HK-2 (cell line): ENCODE results near the gene PPP1R13L.

Source experiments
- DNase-seq: peaks from one replicate; pipeline ENCODE4 v3.0.0-alpha.2; 2018; ENCODE audit not compliant: unreplicated experiment

PPP1R13L gene

DNA sequence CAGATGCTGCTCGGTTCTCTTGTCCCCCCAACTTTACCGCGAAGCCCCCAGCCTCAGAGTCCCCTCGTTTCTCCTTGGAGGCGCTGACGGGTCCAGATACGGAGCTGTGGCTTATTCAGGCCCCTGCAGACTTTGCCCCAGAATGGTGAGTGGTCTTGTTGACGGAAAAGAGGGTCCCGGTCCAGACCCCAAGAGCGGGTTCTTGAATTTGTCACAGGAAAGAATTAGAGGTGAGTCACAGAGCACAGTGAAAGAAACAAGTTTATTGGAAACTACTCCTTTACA is 2.2 kb upstream of the PPP1R13L start:
- no peak for DNase-seq

DNA sequence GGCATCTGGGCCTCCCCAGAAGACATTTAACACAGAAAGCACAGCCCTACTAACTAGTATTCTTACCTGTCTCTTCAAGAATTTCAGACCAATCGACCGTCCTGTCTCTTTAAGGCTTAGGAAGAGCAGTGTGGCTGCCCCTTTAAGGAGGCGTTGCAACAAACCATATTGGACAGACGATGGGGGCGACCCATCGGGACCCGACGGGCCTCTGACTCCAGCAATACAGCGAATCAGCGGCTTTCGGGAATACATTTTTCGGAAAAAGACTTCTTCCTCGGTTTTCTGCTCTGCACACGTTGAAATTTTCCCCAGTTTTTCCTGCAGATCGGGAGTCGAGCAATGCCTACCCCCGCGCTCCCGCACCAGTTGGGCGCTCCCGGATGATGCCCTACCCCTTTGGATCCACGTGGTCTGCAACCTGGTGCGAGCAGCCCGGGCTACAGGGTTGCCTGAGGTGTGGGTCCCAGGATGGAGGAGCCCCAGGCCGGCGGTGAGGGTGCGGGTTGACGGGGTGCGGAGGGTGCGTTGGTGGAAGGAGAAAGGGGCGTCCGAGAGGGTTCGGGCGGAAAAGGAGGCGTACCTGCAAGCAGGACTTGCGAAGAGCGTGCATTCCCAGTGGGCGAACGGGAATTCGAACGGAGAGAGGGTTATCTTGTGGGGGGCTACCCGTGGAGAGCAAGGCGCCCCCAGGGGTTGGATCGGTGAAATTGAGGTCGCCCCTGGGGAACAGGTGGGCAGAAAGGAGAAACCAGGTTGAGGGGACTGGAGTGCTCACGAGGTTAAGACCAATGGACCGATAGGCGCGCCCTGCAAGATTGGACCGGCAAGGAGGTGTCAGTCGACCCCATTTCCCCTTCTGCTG is 1.6 kb upstream of the PPP1R13L start, which contains the start of gene POLR1G:
Gene POLR1G (plus strand): TSS at position 419 of the 865 bp plus-strand sequence. CDS start 53 bp downstream, at position 472.
- DNase-seq, result peak; percentile 83

DNA sequence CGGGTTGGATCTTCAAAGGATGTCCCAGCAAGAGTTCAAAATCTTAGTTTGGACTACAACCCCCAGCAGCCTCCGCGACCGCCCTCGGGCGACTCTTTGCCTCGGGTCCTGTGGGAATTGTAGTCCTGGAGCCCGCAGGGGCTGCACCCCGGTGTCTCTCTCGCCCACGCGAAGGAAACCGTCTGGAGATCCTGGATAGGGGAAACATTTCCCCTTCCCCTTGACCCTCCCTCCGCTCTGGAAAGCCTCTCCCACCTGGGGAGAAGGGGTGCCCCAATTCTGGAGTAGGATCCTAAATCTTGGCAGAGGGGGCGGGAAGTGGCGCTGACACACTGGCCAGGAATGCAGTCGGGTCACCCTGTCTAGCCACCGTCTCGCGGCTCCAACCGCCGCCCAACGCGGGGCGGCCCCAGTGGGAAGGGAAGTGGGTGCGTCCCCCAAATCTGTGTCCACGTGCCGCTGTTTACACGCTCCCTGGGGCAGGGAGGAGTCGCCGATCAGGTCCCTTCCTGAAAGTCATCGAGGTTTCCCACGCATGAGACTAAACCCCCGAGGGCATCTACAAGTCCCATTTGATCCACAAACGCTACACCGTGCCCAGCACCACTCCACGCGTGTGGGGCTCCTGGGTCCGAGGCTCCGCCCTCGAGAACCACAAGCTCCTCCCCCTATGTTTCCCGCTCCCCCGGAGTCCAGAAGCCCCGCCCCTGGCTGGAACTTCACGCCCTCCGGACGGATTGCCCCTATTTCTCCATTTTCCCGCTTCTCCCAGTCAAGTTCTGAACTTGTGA is 761 bp upstream of the PPP1R13L start:
- peak; percentile 91 for DNase-seq

DNA sequence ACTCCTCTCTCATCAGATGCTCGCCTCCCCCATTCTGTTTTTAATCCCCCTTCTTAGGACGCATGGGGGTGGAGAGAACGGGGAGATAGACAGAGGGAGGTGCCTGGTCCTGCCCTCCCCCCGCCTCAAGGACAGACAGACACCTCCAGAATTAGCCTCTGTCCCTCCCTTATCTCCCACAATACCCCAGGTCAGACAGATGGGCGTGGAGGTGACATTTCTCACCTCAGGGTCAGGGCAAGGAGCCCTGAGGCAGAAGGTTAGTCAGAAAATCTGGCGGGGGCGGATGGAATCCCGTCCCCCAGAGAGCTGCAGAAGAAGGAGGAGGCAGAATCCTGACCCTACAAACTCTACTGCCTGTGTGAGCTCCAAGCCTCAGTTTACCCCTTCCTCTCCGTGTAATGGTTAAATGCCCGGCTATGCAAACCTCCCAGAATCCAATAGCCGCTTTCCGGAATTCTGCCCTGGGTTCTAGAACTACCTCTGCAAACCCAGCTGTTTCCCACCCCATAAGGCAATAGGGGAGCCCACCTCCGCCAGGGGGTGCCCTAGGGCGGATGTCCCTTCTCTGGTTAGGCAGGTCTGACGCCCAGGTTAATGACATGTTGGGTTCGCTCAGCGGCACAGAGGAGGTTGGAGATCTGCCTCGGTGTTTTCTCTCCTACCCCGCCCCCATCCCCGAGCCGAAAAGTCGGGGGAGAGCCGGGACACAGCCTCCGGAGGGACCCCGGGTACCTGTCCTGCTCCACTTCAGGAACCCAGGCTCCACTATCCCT is 900 bp downstream of the PPP1R13L start:
- DNase-seq, result peak; percentile 77

DNA sequence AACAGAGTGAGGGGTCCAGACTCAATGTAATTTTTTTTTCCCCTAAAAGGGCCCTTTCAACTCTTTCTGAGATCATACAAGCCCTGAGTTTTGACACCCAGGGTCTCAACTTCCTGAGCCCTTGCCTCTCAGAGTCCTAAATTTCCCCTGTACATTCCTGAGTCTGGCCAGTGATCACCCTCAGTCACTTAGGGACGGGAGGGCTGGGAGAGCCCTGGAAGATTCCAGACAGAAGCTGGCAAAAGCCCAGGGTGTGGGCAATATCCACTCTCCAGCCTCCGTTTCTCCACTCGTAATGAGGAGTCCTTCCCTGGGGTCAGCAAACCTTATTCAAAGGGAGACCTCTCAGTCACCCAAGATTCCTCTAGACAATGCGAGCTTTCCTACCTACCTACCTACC is 1.6 kb downstream of the PPP1R13L start:
- DNase-seq, result no peak

DNA sequence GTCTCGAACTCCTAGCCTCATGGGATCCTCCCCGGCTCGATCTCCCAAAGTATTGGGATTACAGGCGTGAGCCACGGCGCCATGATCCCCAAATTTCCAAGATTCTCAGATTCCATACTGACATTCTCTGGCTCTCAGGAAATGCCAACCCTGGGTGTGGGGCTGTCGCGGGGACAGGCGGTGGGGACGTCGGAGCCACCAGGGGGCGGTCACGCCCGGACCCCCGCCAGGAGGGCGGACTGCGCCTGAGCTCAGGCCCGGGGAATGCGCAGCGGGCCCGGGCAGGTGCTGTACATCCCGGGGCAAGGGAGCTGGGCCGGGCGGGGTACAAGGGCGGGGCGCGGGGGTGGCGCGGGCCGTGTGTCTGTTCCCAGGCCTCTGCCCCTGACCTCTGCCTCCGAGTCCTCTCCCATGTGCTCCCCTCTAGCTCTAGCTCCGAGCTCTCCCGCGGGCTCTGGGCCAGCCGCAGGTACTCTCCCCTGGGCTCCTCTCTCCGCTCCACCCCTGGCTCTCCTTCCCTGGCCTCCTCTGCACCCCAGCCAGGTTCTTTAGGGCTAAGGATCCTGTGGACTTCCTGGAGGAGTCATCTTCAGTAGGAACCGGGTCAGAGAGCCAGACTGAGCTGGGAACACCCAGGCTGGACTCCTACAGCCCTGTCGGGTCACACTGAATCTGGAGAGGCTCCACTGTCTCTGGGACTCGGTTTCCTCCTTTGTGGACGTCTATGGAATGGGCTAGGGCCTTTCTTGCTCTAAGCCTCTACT is 2.4 kb downstream of the PPP1R13L start:
- no peak for DNase-seq

DNA sequence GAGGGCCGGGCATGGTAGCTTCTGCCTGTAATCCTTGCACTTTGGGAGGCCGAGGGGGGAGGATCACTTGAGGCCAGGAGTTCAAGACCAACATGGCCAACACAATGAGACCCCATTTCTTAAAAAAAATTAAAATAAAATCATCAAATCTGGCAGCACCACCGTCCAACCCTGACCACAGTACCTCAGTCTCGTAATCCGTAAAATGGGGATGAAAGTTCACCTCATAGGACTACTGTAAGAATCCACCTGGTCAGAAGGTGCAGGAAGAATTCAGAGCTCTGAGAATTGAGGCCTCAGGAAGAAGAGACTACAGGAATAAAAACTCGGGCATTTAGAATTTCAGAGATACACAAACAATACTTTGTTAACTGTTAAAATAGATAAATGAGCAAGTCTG is 3.1 kb downstream of the PPP1R13L start:
- DNase-seq, result no peak

DNA sequence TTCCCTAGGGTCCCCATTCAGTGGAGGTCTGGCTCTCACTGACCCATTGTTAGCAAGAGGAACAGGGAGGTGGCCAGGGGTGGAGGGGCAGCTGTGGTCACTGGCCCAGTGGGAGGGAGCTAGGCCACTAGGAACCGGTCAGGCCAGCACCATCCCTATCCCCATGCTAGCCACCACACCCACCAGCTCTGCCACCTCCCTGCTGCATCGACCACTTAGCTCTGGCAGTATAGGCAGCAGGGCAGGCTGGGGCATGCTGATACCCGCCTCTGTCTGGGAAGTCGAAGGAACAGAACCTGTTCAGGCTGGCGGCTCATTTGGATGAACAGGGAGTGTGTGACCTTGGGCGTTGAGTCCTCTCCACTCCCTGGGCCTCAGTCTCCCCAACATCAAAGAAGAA is 4.7 kb downstream of the PPP1R13L start:
- no peak for DNase-seq

DNA sequence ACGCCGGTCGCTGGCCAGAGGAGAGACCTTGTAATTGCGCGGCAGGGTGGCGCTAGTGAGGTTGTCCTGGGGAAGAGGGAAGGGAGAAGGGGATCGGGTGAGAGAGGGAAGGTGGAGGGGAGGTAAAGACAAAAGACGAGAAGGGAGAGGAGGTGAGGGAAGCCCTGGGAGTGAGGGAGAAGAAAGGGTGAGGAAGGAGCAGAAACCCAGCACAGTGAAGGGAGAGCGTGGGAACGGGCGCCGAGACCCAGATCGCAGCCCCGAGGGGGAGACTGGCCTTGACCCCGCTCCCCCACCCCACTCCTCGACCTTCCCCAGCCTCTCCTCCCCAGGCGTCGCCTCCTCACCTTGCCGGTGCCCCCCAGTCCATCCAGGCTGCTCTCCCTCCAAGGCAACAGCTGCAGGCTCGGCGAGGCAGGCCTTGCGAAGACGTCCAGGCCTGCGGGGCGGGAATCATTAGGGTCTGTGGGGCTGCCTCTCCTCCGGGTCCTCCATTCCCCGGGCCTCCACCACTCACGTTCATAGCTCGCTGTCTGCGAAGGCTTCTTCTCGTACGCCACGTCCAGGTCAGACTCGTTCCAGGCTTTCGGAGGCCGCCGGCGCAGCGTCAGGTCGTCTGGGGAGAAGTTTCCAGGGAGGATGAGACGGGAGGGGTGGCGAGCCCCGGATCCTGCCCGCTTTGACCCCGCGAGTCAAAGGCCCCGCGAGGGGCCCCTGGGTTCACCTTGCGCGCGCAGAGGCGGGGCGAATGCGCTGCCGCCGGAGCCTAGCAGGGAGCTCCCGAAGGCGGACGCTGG is 8.8 kb downstream of the PPP1R13L start:
- no peak for DNase-seq

DNA sequence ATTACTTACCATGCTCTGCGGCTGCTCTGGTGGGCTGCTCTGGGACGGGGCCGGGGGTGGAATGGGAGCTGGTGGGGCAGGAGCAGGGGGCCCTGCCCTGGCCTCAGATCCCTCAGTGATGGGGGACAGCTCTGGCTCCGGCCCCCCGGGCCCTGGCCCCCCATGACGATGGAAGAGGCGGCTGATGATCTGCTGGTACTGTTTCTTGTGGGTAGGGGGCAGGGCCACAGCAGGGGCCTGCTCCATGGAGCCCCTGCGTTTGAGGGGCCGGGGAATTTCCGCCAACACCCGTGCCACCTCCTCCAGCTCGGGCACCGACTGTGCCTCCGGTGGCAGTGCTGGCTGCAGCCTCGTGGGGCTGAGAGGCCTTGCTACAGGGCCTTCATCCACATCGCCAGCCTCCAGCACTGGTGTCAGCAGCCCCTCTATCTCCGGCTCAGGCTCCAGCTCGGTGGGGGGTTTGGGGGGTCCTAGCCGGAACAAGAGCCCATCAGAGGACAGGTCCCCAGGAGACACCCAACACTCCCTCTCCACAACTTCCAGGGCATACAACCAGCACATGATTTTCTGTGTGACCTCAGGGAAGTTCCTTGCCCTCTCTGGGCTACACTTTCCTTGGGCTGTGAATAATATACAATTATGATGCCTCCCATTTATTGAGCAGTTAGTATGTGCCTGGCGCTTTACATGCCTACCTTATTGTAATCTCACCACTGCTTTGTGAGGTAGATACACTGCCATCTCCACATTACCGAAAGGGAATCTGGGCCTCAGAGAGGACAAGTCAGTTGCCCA is 12.8 kb downstream of the PPP1R13L start:
- DNase-seq, result no peak

DNA sequence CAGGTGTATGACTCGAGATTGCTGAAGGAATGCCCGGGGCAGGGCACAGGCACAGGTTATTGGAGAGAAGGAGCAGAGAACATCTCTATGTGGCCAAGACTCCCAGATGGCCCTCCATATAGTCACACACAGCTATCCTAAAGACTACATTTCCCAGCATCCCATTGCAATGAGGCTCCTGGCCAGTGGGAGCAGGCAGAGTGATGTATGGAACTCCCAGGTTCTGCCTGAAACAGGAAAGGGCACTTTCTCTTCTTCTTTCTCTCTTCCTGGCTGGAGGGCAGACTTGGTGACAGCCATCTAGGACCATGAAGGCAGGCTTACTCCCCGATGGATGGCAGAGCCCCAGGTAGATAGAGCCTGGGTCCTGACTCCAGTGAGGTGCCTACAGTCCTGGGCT is 13.5 kb downstream of the PPP1R13L start:
- no peak for DNase-seq

DNA sequence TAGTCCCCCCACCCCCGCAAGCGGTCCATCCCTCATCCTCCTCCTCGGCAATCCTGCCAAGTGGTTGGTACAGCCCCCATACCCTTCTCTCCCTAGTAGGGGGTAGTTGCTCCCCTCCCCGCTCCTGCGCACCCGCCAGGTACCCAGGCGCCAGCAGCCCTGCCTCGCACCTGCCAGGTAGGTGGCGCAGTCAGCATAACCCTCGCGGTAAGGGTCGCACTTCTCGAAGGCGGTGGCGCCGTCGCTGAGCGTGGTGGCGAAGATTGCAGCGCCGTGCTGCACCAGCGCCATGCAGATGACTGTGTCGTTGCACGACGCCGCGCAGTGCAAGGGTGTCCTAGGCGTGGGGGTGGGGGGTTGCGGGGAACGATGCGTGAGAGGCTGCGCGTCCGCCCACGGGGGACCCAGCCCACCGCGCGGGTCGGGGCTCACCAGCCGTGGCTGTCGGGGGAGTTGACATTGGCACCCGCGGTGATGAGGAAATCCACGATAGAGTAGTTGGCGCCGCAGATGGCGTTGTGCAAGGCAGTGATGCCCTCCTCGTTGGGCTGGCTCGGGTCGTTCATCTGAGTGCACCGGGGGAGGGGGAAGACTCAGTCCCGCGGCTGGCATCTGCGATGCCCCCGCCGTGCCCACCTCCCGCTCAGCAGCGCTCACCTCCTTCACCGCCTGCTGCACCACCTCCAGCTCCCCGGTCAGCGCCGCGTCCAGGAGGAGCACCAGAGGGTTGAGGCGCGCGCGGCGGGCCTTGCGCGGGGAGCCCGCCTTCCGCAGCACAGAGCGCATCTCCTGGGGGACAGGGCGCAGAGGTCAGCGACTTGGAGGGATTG is 19.3 kb downstream of the PPP1R13L start:
- DNase-seq, result no peak

DNA sequence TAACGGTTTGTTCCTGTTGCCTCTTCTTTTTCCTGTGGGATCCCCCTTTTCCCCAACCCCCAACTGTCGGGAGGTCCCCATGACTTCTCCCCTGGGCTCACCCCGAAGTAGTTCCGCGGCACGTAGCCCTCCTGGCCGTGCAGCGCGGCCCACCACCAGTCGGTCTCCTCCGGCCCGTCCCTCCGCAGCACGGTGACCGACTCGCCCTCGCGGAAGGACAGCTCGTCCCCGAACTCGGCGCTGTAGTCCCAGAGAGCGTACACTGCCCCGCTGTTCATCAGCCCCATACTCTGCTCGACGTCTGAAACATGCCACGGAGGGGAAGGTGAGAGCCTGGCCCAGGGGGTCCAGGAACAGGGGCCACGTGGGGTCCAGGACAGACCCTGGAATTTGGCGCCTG is 22.4 kb downstream of the PPP1R13L start:
- DNase-seq, result no peak

DNA sequence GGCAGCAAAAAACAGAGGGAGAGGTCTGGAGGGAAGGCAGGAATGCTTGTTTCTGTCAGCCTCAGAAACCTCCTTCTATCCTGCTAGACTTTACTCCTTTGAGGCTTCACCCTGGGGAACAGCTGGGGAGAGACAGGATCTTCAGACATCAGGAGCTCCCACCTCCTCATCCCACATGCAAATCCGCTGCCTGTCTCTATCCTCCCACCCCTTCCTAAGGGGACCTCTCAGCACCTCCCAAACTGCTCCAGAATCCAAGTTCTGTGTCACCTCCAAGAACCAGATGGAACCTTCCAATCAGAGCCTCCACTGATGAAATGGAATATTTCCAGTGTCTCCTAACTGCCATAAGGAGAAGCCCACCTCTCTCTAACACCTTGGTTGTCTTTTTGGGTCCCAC is 24.8 kb downstream of the PPP1R13L start:
- DNase-seq, result no peak

DNA sequence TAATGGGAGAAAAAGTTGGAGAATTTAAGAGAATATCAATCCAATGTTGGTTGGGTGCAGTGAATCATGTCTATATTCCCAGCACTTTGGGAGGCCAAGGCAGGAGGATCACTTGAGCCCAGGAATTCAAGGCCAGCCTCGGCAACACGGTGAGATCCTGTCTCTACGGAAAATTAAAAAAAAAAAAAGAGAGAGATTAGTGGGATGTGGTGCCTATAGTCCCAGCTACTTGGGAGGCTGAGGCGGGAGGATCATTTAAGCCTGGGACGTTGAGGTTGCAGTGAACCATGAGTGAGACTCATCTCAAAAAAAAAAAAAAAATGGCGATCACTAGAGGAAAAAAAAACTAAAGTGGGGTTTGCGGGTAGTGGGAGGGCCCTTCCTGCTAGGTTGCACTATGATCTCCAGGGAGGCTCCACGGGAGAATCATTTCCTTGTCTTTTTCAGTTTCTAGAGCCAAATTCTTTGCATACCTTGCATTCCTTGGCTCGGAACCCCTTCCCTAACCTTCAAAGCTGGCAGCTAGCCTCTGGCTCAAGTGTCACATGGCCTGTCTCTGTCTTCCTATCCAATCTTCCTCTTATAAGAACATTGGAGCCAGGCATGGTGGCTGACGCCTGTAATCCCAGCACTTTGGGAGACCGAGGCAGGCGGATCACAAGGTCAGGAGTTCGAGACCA is 28.7 kb downstream of the PPP1R13L start:
- peak; percentile 90 for DNase-seq

DNA sequence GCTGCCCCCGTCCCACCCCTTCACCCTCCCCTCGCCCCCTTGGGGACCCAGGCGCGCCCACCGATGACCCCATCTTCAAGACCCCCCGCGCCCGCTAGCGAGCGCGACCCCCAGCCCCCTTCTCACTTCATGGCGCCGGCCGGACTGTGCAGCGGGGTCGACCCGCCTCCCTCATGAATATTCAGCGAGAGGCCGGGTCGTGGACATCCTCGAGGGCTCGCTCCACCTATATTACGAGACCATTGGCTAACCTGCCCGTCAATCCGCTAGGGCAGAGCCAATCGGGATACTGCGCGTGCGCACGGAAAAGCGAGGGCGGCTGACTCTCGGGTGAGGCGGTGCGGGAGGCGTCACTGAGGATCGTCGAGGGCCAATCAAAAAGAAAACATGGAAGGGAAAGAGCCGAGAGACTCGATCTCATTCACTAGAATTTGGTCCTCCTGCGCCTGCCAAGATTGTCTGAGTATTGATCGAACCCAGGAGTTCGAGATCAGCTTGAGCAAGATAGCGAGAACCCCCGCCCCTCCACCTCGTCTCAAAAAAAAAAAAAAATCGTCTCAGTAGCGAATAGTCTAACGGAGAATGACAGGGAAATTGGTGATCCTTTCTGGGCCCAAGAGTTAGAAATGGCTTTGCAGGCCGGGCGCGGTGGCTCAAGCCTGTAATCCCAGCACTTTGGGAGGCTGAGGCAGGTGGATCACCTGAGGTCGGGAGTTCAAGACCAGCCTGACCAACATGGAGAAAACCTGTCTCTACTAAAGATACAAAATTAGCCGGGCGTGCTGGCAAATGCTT is 34.3 kb downstream of the PPP1R13L start, which contains the start of gene ERCC2:
Gene ERCC2 (minus strand): TSS at position 164 of the 795 bp plus-strand sequence. CDS start 33 bp downstream, at position 131.
- peak; percentile 100 for DNase-seq

DNA sequence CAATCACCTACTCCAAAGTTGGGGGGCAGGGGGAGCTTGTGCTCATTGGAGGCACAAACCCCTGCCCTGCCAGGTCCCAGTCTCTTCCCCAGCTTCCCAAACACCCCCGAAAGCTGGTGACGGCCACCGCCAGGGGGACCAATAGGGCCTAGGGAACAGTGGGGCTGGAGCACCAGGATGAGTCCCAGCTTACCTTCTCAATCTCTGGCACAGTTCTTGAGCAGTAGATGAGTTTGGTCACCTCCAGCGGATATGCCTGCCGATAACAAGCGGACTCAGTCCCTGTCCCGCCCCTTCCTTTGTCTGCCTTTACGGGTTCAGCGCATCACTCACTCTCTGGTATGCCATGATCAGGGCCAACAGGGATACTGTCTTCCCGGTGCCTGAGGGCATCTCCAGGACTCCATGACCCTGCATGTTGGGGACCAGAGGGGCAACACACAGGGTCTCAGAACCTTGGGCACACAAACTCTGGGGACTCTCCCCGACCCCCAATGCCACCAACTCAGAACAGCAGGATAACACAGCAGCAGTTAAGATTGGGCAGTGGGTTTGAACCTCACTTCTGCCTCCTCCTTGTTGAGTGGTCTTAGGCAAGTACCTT is 36.0 kb downstream of the PPP1R13L start:
- DNase-seq, result no peak
